KOPT-K1 (cell line): ENCODE results near the gene TNNT1.
"Not testable (repeated sequence)": the region's sequence is repeated elsewhere in the genome, so short reads cannot be mapped to it uniquely, and the experiment has no call there.

Source experiments
- H3K27ac ChIP-seq: fragments of 200-600 bp; sonication (generic); 2 replicates; pipeline ENCODE4 v1.5.1; 2016; ENCODE audit warnings: antibody characterized with exemption, mild to moderate bottlenecking, low read depth, low read length; ENCODE audit not compliant: poor library complexity, severe bottlenecking
- H3K36me3 ChIP-seq: fragments of 200-600 bp; sonication (generic); 2 replicates; pipeline ENCODE4 v1.5.1; 2017; ENCODE audit warnings: antibody characterized with exemption, mild to moderate bottlenecking, low read length, moderate library complexity; ENCODE audit not compliant: insufficient read depth
- H3K9me3 ChIP-seq: fragments of 200-600 bp; sonication (generic); 2 replicates; pipeline ENCODE4 v1.5.1; 2017; ENCODE audit warnings: antibody characterized with exemption, low read length, mild to moderate bottlenecking; ENCODE audit not compliant: insufficient read depth, poor library complexity, severe bottlenecking

TNNT1 gene

DNA sequence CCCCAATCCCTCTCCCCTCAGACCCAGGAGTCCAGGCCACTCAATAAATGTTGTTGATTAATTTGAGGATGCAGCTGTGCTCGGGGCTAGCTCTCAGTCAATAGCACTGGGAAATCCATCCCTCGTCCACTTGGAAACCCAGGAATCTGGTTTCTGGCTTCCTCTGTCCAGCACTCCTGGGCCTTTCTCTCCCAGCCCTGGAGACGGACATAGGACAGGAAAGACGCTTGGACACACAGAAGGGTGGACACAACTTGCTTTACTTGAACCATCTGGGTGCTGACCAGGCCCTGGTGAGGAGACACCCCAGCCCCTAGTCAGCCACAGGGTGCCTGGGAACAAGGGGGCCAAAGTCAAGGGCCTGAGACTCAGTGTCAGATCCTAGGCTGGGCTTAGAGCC, 9.4 kb upstream of the TNNT1 start:
- no peaks in the 10 kb centered on the region for H3K36me3 ChIP-seq
- H3K9me3 ChIP-seq: no peaks in the 10 kb centered on the region
- H3K27ac ChIP-seq: no peak overlapping the region

DNA sequence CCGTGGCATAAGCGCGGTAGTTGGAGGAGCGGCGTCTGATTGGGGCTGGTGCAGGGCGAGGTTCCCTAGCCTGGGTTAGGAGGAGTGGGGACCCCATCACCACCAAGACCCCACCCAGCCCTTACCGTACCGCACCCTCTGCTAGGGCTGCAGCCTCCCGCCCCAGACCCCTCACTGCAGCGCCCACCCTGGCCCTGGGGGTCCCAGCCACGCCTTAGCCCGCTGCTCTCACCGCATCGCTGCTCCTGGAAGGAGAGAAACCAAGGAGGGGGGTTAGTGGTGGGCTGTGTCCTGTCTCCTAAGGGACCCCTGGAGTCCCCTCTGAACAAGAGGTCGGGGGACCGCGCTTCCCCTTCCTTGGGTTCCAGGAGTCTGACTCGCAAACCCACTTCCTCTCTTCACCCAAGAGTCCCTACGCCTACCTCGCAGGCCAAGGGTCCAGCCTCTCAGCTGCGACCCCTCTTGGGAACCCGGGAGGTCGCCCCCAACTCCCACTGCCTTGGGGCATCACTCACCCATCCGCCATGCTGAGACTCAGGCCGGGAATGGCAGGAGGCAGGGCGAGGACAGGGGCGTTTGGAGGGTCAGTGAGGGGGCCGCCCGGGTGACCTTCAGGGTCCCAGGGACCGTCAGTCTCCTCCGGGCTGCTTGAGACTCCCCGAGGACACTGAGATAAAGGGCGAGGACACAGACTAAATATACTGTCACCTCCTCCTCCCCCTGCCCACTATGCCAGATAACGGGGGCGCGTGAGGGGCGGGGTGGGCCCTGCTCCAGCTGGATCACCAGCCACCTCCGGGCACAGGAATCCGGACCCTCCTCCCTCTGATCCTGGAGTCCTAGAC, 8.3 kb upstream of the TNNT1 start, which contains the start of gene TNNI3:
Gene TNNI3, minus strand, starts transcription at position 669 of the 845 bp plus-strand sequence. Its CDS starts 143 bp downstream, at position 526.
- Histone ChIP-seq H3K36me3 (no peaks in the 10 kb centered on the region), H3K9me3 (no peaks in the 10 kb centered on the region), H3K27ac (no peak within 1 kb of the TSS)

DNA sequence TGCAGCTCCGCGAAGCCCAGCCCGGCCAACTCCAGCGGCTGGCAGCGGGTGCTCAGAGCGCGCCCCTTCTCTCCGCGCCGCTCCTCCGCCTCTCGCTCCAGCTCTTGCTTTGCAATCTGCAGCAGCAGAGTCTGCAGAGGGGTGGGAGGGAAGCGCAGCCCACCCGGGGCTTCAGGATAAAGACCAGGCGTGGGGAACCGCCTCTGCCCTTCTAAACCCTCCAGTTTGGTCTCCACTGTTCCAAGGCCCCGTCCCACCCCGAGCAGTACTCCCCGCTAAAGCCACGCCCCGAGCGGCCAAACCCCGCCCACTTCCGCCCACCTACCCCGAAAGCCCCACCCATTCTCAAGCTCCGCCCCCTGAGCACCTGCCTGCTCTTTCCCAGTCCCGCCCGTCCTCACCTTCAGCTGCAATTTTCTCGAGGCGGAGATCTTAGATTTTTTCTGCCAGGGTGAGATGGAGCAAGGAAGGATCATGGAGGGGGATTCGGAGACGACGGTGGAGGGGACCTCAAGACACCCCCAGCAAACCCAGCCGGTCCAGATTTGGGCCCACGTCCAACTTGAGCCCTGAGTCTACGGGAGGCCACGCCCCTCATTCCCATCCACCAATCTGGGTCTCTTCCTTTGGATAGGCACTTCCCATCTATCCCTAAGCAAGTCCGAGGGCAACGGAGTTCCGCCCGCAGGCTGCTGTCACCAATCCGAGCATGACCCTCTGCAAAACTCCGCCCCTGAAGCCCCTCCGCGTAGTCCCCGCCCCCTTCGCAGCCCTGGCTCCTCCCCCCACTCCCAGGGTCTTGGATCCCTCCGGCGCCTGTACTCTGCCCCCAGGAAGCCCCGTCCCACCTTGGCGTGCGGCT, 7.4 kb upstream of the TNNT1 start:
- Histone ChIP-seq H3K36me3 (no peaks in the 10 kb centered on the region), H3K9me3 (peaks cover 6% of the 10 kb centered on the region), H3K27ac (no peak overlapping the region)

DNA sequence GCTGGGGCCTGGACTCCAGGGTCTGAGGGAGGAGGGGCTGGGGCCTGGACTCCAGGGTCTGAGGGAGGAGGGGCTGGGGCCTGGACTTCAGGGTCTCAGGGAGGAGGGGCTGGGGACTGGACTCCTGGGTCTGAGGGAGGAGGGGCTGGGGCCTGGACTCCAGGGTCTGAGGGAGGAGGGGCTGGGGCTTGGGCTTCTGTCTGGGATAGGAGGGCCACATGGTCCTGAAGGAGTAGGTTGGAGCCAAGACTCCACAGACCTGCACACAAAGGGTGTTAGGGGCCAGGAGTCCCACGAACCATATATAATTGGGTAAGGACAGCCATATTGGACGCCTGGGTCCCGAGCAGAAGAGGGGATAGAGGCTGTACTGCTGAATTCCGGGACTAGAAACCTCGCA, 6.8 kb upstream of the TNNT1 start:
- not testable (repeated sequence) for H3K27ac ChIP-seq, H3K9me3 ChIP-seq

DNA sequence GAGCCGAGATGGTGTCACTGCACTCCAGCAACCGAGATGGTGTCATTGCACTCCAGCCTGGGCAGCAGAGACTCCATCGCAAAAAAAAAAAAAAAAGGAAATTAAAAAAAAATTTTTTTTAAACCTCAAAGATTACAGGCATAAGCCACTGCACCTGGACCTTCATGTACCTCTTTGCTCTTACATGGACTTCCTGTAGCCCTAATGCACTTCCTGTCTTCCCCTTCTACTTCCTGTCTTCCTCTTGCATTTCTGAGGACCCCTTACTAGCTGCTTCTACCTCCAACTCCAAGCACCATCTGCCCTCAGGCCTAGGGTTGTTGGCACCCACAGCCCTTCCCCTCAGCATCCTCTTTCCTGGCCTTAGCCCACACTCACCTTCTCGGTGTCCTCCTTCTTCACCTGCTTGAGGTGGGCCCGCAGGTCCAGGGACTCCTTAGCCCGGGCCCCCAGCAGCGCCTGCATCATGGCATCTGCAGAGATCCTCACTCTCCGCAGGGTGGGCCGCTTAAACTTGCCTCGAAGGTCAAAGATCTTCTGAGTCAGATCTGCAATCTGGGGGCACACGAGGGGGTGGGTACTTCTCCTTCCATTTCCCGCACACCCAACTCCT, 4.8 kb upstream of the TNNT1 start:
- H3K27ac ChIP-seq: peak overlapping the region; percentile 50
- H3K36me3 ChIP-seq: no peaks in the 10 kb centered on the region
- H3K9me3 ChIP-seq: peaks cover 6% of the 10 kb centered on the region

More for the DNA sequence above, 6.8 kb upstream of the TNNT1 start:
- not testable (repeated sequence) for H3K36me3 ChIP-seq

DNA sequence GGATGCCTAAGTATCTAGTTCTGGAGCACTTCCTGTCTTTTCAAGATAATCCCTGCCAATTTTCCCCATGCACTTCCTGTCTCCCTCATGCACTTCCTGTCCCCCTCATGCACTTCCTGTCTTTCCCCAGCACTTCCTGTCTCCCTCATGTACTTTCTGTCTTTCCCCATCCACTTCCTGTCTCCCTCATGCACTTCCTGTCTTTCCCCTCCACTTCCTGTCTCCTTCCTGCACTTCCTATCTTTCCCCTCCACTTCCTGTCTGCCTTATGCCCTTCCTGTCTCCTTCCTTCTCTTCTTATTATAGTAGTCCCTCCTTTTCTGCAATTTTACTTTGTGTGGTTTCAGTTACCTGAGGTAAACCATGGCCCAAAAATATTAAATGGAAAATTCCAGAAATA, 3.0 kb upstream of the TNNT1 start:
- Histone ChIP-seq H3K27ac (no peak overlapping the region), H3K36me3 (no peaks in the 10 kb centered on the region)

DNA sequence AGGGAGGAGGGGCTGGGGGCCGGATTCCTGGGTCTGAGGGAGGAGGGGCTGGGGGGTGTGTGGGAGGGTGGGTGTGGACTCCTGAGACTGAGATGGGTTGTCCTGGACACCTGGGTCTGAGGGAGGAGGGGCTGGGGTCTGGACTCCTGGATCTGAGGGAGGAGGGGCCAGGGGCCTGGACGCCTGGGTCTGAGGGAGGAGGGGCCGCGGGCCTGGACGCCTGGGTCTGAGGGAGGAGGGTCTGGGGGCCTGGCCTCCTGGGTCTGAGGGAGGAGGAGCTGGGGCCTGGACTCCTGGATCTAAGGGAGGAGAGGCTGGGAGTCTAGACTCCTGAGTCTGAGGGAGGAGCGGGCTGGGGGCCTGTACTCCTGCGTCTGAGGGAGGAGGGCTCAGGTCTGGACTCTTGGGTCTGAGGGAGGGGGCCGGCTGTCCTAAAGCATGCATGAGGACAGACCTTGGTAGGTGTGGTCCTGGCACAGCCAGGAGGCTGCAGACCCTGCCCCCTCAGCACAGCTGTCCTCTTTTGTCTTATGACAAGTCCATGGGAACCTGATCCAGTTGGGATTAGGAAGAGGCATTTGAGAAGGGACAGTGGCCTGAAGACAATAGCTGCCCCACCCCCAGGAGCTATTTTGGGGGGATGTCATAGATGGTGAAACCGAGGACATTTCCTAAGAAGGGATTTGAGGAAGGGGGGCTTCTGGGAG, 1.3 kb downstream of the TNNT1 start:
- H3K27ac ChIP-seq: no peak overlapping the region

More for the DNA sequence above, 3.0 kb upstream of the TNNT1 start:
- peaks cover 6% of the 10 kb centered on the region for H3K9me3 ChIP-seq

DNA sequence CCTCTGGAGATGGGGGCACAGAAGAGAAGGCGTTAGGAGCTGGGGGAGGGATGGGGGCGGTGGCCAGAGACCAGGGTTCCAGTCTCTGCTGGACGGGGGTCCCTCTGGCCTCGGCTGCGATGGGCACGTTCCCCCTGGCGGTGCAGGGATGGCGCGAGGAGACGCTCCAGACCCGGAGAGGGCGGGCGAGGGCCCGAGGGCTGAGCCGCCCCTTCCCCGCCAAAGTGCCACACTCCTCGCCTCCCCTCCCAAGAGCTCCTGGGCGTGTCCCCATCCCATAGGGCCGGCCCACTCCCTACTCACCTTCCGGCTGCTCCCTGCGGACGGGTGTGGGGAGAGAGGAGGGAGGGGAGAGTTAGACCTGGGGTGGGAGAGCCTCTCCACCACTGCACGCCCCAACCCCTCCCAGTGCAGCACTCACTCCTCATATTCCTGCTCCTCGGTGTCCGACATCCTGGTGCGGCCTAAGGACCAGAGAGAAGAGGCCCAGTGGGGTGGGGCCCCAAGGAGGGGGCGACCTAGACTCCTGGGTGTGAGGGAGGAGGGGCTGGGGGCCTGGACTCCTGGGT, 2.2 kb downstream of the TNNT1 start:
- Histone ChIP-seq H3K9me3 (peaks cover 2% of the 10 kb centered on the region), H3K27ac (no peak overlapping the region), H3K36me3 (no peaks in the 10 kb centered on the region)

More for the DNA sequence above, 1.3 kb downstream of the TNNT1 start:
- Histone ChIP-seq H3K36me3 (no peaks in the 10 kb centered on the region), H3K9me3 (peaks cover 6% of the 10 kb centered on the region)

DNA sequence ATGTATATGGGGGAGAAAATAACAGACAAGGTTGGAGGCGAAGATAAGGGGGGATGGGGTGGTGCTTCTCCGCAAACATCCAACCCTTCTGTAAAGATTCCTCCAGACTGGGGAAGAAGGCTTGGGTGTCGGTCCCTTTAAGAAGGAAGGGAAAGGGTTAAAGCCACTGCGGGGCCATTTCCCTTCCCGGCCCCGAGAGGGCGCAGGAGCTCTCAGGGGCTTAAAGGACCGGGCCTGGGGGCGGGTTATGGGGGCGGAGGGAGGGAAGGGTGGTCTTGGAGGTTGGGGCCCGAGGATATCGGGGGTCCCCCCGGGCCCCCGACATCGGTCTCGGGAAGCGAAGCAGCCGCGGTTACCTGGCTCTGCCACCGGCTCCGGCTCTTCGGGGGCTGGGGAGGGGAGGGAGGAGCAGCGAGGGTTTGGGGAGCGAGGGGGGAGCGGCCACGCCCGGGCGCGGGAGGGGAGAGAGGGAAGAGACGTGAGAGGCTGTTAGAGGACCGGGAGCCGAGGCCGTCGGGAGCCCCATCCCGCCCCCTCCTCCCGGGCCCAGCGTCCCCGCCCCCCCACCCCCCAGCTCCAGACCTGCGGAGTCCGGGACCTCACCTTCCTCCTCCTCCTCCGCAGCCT, 2.8 kb downstream of the TNNT1 start:
- H3K9me3 ChIP-seq: no peaks in the 10 kb centered on the region
- H3K36me3 ChIP-seq: no peaks in the 10 kb centered on the region
- no peak overlapping the region for H3K27ac ChIP-seq

DNA sequence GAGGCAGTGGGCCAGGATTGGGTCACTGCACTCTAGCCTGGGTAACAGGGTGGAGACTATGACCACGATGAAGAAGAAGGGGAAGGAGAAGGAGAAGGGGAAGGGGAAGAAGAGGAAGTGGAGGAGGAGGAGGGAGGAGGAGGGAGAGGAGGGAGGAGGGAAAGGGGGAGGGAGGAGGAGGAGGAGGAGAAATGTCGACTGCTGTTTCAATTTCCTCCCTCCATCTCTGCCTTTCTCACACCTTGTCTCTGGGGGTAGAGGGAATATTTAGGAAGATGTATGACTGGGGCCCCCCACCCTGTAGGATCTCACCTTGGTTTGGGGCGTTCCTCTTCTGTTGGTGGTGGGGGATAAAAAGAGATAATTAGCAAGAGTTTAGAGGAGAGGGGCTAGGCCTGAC, 3.8 kb downstream of the TNNT1 start:
- H3K27ac ChIP-seq: no peak overlapping the region
- H3K9me3 ChIP-seq: no peaks in the 10 kb centered on the region

DNA sequence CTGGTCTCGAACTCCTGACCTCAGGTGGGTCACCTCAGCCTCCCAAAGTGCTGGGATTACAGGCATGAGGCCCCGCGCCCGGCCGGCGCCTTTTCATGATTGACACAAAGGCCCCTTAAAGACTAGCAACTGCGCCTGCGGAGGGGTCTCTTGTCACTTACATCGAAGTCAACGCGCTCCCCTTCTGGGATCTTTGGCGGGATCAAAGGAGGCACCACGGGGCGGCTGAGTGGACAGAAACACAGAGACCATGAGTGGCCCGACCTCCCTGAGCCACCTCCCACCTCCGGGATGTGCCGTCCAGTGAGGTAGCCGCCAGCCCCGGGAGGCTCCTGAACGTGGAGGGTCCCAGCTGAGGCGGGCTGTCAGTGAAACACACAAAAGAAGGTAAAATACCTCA, 7.3 kb downstream of the TNNT1 start:
- no peaks in the 10 kb centered on the region for H3K9me3 ChIP-seq
- H3K27ac ChIP-seq: no peak overlapping the region
- H3K36me3 ChIP-seq: no peaks in the 10 kb centered on the region

More for the DNA sequence above, 3.8 kb downstream of the TNNT1 start:
- no peaks in the 10 kb centered on the region for H3K36me3 ChIP-seq

DNA sequence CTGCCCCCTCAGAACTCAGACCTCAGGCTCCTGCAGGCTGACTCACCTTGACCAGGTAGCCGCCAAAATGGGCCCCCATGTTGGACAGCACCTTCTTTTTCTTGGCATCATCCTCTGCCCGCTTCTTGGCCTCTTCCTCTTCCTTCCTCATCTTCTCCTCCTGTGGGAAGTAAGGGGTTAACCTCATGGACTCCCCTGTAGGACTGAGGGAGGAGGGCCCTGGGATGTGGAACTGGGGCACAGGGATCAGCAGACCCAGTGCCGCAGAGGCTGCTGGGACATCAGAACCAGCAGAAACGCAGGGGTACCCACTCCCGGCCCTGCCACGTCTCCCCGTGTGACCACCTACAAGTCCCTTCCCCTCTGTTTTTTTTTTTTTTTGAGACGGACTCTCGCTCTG, 11.1 kb downstream of the TNNT1 start:
- H3K27ac ChIP-seq: no peak overlapping the region
- H3K36me3 ChIP-seq: no peaks in the 10 kb centered on the region
- H3K9me3 ChIP-seq: no peaks in the 10 kb centered on the region

DNA sequence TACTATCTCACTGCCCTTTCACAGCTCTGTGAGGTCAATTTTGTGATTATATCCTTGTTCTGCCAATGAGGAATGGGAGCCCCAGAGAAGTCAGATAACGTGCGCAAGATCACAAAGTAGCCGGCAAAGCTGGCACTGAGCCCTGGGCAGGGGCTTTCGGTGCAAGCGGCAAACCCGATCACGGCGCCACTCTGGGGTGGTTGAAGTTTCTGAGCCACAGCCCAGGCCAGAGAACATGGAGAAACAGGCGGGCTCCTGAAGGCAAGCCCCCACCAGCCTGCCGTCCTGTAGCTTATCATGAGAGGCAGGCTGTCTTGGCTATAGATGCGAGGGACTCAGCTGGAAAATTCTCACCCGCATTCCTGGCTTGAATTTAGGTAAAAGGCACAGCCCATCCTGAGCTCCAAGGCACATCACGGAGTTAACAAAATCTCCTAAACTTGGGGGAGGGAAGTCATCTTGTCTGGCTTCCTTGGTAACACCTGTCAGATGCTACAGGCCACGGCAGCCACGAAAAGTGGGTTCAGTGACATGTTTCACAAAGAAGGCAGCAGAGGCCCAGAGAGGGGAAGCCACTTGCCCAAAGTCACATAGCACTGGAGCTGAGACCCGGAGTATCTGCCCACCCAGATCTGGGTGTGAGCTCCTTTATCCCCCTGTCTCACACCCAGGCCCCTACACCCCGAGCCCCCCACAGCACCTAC, 12.5 kb downstream of the TNNT1 start:
- no peak overlapping the region for H3K27ac ChIP-seq
- H3K9me3 ChIP-seq: no peaks in the 10 kb centered on the region
- no peaks in the 10 kb centered on the region for H3K36me3 ChIP-seq
